ENCODE data around the gene ANGPTL7.

ANGPTL7 gene

GRCh38 chr1:11193376-11193775 lies 4.2 kb downstream of the ANGPTL7 start:
- TF ChIP-seq, protein P1, sequence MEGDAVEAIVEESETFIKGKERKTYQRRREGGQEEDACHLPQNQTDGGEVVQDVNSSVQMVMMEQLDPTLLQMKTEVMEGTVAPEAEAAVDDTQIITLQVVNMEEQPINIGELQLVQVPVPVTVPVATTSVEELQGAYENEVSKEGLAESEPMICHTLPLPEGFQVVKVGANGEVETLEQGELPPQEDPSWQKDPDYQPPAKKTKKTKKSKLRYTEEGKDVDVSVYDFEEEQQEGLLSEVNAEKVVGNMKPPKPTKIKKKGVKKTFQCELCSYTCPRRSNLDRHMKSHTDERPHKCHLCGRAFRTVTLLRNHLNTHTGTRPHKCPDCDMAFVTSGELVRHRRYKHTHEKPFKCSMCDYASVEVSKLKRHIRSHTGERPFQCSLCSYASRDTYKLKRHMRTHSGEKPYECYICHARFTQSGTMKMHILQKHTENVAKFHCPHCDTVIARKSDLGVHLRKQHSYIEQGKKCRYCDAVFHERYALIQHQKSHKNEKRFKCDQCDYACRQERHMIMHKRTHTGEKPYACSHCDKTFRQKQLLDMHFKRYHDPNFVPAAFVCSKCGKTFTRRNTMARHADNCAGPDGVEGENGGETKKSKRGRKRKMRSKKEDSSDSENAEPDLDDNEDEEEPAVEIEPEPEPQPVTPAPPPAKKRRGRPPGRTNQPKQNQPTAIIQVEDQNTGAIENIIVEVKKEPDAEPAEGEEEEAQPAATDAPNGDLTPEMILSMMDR (IDR thresholded peaks at IDR 0.05; ENCODE audit: low read depth, low read length) = no peak
- TF ChIP-seq POLR2A (IDR thresholded peaks at IDR 0.05; ENCODE audit: extremely low read depth, insufficient read length) = no peak
- TF ChIP-seq MAX (IDR thresholded peaks at IDR 0.05; ENCODE audit: low read depth, low read length) = no peak
- TF ChIP-seq MYC (IDR thresholded peaks at IDR 0.05; ENCODE audit: low read depth, low read length) = no peak
- no peak overlapping the region for H3K4me3 ChIP-seq (ENCODE audit: low read depth, low read length)
- DNase-seq (ENCODE audit: low read depth) = no peak

DNA sequence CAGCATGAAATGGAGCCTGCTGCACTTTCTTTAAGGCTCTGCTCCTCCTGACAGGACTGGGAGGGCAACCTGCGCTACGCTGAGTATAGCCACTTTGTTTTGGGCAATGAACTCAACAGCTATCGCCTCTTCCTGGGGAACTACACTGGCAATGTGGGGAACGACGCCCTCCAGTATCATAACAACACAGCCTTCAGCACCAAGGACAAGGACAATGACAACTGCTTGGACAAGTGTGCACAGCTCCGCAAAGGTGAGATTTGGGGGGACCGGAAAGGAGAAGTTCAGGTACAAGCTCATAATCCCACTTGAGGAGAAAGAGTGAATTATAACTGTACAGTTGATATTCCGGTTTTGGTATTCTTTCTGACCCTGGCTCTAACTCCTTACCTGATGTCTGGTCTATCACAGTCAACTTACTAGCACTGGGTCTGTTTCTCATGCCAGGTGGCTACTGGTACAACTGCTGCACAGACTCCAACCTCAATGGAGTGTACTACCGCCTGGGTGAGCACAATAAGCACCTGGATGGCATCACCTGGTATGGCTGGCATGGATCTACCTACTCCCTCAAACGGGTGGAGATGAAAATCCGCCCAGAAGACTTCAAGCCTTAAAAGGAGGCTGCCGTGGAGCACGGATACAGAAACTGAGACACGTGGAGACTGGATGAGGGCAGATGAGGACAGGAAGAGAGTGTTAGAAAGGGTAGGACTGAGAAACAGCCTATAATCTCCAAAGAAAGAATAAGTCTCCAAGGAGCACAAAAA lies 5.4 kb downstream of the ANGPTL7 start:
- TF ChIP-seq POLR2A (IDR thresholded peaks at IDR 0.05; ENCODE audit: extremely low read depth, insufficient read length) (no peak), MYC (IDR thresholded peaks at IDR 0.05; ENCODE audit: low read depth, low read length) (no peak), MAX (IDR thresholded peaks at IDR 0.05; ENCODE audit: low read depth, low read length) (no peak)
- TF ChIP-seq, protein P1 (IDR thresholded peaks at IDR 0.05; ENCODE audit: low read depth, low read length) = no peak

GRCh38 chr1:11196945-11197344 lies 7.8 kb downstream of the ANGPTL7 start:
- DNase-seq (ENCODE audit: low read depth) = no peak
- TF ChIP-seq, protein P1 (IDR thresholded peaks at IDR 0.05; ENCODE audit: low read depth, low read length) = no peak
- TF ChIP-seq MAX (IDR thresholded peaks at IDR 0.05; ENCODE audit: low read depth, low read length) (no peak), MYC (IDR thresholded peaks at IDR 0.05; ENCODE audit: low read depth, low read length) (no peak), POLR2A (IDR thresholded peaks at IDR 0.05; ENCODE audit: extremely low read depth, insufficient read length) (no peak)
- H3K4me3 ChIP-seq (ENCODE audit: low read depth, low read length) = no peak overlapping the region

More for the DNA sequence above, 5.4 kb downstream of the ANGPTL7 start:
- DNase-seq (ENCODE audit: low read depth) = peak; percentile 14
- H3K4me3 ChIP-seq (ENCODE audit: low read depth, low read length) = no peak overlapping the region

GRCh38 chr1:11197359-11197758 lies 8.2 kb downstream of the ANGPTL7 start:
- no peak overlapping the region for H3K4me3 ChIP-seq (ENCODE audit: low read depth, low read length)
- no peak for DNase-seq (ENCODE audit: low read depth)
- TF ChIP-seq, protein P1 (IDR thresholded peaks at IDR 0.05; ENCODE audit: low read depth, low read length) = no peak
- TF ChIP-seq POLR2A (IDR thresholded peaks at IDR 0.05; ENCODE audit: extremely low read depth, insufficient read length) (no peak), MYC (IDR thresholded peaks at IDR 0.05; ENCODE audit: low read depth, low read length) (no peak), MAX (IDR thresholded peaks at IDR 0.05; ENCODE audit: low read depth, low read length) (no peak)

DNA sequence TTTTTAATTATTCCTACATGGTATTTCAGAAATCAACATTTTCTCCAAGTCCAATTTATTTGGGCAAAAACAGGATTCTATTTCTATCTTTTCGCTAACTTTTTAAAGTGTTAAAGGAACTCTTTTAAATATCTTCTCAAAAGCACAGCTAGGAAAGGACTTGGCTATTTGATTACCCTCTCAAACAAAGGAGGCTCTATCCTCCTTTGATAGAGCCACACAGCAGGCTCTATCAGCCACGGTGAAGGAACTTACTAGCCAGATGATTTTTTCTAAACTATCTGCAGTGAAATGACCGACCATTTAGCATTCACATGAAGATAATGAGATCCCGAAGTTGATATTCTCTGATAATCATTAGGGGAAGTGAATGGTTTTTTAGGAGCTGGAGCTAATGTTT lies 9.1 kb downstream of the ANGPTL7 start:
- H3K4me3 ChIP-seq (ENCODE audit: low read depth, low read length) = no peak overlapping the region
- TF ChIP-seq POLR2A (IDR thresholded peaks at IDR 0.05; ENCODE audit: extremely low read depth, insufficient read length) = no peak
- TF ChIP-seq, protein P1 (IDR thresholded peaks at IDR 0.05; ENCODE audit: low read depth, low read length) = no peak
- no peak for TF ChIP-seq MAX (IDR thresholded peaks at IDR 0.05; ENCODE audit: low read depth, low read length)
- TF ChIP-seq MYC (IDR thresholded peaks at IDR 0.05; ENCODE audit: low read depth, low read length) = no peak
- DNase-seq (ENCODE audit: low read depth) = no peak

All from NB4 (cell line).